OCI-LY3 (cell line): ENCODE data around the gene RNGTT.
"Not testable (repeated sequence)": the region's sequence is repeated elsewhere in the genome, so short reads cannot be mapped to it uniquely, and the experiment has no call there.

Experiments used
- H2AFZ ChIP-seq: fragments of 200-600, 300-600 bp; shearing (Covaris generic); 2 replicates; pipeline ENCODE4 v1.6.0; 2014; ENCODE audit warnings: antibody characterized with exemption, low read depth, low read length
- H3K27ac ChIP-seq: fragments of 200-600, 300-600 bp; sonication (generic); 2 replicates; pipeline ENCODE4 v1.5.1; 2014; ENCODE audit warnings: mild to moderate bottlenecking, low read length, moderate library complexity, mixed read lengths
- H3K27me3 ChIP-seq: fragments of 200-600, 300-600 bp; sonication (generic); 2 replicates; pipeline ENCODE4 v1.6.1; 2014; ENCODE audit warnings: low read depth, low read length, mixed read lengths
- H3K36me3 ChIP-seq: fragments of 200-600, 300-600 bp; sonication (generic); replicated peaks from 2 replicates; pipeline ENCODE3; 2014; ENCODE audit warnings: low read depth, low read length, mixed read lengths
- H3K4me1 ChIP-seq: fragments of 300-600, 200-600 bp; sonication (generic); 2 replicates; pipeline ENCODE4 v1.6.1; 2014; ENCODE audit warnings: low read length, mixed read lengths
- H3K4me2 ChIP-seq: fragments of 200-600, 300-600 bp; sonication (generic); 2 replicates; pipeline ENCODE4 v1.6.1; 2014; ENCODE audit warnings: low read length, mixed read lengths
- H3K4me3 ChIP-seq: fragments of 300-600, 200-600 bp; sonication (generic); 2 replicates; pipeline ENCODE4 v1.5.1; 2014; ENCODE audit warnings: antibody characterized with exemption, mild to moderate bottlenecking, low read length, moderate library complexity
- H3K79me2 ChIP-seq: fragments of 300-600, 200-600 bp; shearing (Covaris generic); 2 replicates; pipeline ENCODE4 v1.6.1; 2014; ENCODE audit warnings: mild to moderate bottlenecking, low read length, mixed read lengths
- H3K9ac ChIP-seq: fragments of 300-600, 200-600 bp; shearing (Covaris generic); 2 replicates; pipeline ENCODE4 v1.6.0; 2014; ENCODE audit warnings: mild to moderate bottlenecking, low read length, moderate library complexity
- H3K9me3 ChIP-seq: fragments of 200-600, 300-600 bp; shearing (Covaris generic); 2 replicates; pipeline ENCODE4 v1.6.1; 2014; ENCODE audit warnings: low read length, mixed read lengths; ENCODE audit not compliant: insufficient read depth
- H4K20me1 ChIP-seq: fragments of 200-600, 300-600 bp; sonication (generic); 2 replicates; pipeline ENCODE4 v1.6.1; 2016; ENCODE audit warnings: low read length, mixed read lengths; ENCODE audit not compliant: insufficient read depth
- EZH2phosphoT487 ChIP-seq: fragments of 200-600 bp; shearing (Covaris generic); IDR thresholded peaks from 2 replicates; pipeline ENCODE4 v1.6.1; 2018; ENCODE audit warnings: antibody characterized with exemption, mixed run types, low read depth
- TF ChIP-seq, protein P1 (sequence below): fragments of 200-600, 300-600 bp; sonication (generic); IDR thresholded peaks from 2 replicates; pipeline ENCODE4 v1.5.1; 2014; ENCODE audit warnings: antibody characterized with exemption, low read length, low read depth

The RNGTT gene

GRCh38 chr6:88953550-88954386, 9.7 kb downstream of the RNGTT start:
- no peak overlapping the region for H3K4me2 ChIP-seq
- no peaks in the 10 kb centered on the region for H3K36me3 ChIP-seq
- no peak for TF ChIP-seq EZH2phosphoT487
- TF ChIP-seq, protein P1, sequence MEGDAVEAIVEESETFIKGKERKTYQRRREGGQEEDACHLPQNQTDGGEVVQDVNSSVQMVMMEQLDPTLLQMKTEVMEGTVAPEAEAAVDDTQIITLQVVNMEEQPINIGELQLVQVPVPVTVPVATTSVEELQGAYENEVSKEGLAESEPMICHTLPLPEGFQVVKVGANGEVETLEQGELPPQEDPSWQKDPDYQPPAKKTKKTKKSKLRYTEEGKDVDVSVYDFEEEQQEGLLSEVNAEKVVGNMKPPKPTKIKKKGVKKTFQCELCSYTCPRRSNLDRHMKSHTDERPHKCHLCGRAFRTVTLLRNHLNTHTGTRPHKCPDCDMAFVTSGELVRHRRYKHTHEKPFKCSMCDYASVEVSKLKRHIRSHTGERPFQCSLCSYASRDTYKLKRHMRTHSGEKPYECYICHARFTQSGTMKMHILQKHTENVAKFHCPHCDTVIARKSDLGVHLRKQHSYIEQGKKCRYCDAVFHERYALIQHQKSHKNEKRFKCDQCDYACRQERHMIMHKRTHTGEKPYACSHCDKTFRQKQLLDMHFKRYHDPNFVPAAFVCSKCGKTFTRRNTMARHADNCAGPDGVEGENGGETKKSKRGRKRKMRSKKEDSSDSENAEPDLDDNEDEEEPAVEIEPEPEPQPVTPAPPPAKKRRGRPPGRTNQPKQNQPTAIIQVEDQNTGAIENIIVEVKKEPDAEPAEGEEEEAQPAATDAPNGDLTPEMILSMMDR, result no peak

DNA sequence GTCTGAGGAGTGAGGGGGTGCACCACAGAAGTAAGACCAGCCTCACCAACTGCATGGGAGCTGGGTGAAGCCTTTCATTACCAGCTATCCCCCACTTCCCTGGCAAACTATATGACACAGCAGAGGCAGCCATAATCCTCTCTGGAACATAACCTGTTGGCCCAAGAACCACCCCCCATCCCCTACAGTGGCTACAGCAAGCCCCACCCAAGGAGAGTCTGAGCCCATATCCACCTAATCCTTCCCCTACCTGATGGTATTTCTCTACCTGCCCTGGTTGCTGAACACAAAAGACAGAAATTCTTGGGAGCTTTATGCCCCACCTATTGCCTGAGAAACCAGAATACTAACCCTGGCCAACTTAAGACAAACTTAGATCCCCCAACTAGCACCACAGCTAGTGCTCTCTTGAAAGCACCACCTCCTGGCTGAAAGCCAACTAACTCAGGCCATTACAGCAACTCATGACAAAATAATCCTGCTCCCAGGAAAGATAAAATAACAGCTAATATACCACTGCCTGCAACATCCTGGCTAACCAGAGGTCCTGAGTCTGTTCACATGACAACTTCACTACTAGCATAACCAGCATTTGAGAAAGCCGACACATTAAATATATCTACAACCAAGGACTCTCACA, 11.2 kb downstream of the RNGTT start:
- Histone ChIP-seq H3K9ac (no peak overlapping the region), H3K27me3 (no peaks in the 10 kb centered on the region), H2AFZ (no peak overlapping the region), H3K4me2 (no peak overlapping the region), H3K4me1 (no peaks in the 10 kb centered on the region), H3K79me2 (peaks cover 55% of the 10 kb centered on the region), H3K36me3 (no peaks in the 10 kb centered on the region), H3K4me3 (no peak overlapping the region), H3K9me3 (0 out of 2 replicates have a peak, but pooled peaks cover 4% of the 10 kb centered on the region), H4K20me1 (0 out of 2 replicates have a peak, but pooled peaks cover 5% of the 10 kb centered on the region), H3K27ac (no peak overlapping the region)
- no peak for TF ChIP-seq EZH2phosphoT487
- TF ChIP-seq, protein P1, result no peak

More at GRCh38 chr6:88953550-88954386, 9.7 kb downstream of the RNGTT start:
- no peak overlapping the region for H3K9ac ChIP-seq
- H3K27ac ChIP-seq, result no peak overlapping the region
- H2AFZ ChIP-seq, result no peak overlapping the region
- H3K79me2 ChIP-seq, result peaks cover 71% of the 10 kb centered on the region
- H3K27me3 ChIP-seq, result no peaks in the 10 kb centered on the region
- H4K20me1 ChIP-seq, result peaks cover 5% of the 10 kb centered on the region; the same call in 1 of the 2 replicates
- 0 out of 2 replicates have a peak, but pooled peaks cover 4% of the 10 kb centered on the region for H3K9me3 ChIP-seq
- no peaks in the 10 kb centered on the region for H3K4me1 ChIP-seq
- no peak overlapping the region for H3K4me3 ChIP-seq

DNA sequence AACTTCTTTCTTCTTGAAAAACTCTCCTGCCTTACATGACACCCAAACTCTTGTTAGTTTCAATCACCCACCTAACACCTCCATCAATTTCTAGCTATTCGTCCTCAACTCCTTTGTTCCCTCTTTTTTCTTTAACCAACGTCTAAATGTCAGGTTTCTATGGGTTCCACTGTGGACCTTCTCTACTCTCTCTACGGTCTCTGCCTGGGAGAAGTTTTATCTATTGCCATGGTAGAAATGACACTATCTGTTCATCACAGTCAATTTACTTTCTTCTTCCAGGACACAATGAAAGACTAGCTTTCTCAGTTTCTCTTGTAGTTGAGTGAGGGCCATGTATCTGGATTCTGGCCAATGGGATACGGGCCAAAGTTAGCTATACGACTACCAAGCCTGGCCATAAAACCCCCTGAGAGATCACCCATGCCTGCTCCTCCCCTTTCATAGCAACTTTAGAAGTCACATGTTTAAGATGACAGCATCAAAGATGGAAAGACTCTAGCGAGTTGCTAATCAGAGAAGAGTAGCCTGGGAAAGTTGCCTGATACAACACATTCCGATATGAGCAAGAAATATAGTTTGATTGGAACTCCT, 17.9 kb downstream of the RNGTT start:
- Histone ChIP-seq H3K4me3 (no peak overlapping the region), H2AFZ (no peak overlapping the region), H3K79me2 (peaks cover 31% of the 10 kb centered on the region), H3K4me1 (no peaks in the 10 kb centered on the region), H3K36me3 (peaks cover 2% of the 10 kb centered on the region), H3K4me2 (no peak overlapping the region), H4K20me1 (0 out of 2 replicates have a peak, but pooled peaks cover 4% of the 10 kb centered on the region), H3K27me3 (no peaks in the 10 kb centered on the region), H3K27ac (no peak overlapping the region), H3K9me3 (no peaks in the 10 kb centered on the region), H3K9ac (no peak overlapping the region)
- TF ChIP-seq, protein P1, result no peak

DNA sequence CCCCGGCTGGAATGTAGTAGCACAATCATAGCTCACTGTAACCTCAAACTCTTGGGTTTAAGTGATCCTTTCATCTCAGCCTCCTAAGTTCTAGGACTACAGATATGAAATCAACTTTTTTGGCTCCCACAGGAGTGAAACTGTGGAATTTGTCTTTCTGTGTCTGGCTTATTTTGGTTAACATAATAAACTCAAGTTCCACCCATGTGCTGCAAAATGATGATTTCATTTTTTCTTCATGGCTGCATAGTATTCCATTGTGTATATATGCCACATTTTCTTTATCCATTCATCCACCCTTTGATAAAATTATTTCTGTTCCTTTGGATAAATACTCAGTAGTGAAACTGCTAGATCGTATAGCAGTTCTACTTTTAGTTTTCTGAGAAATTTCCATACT, 29.9 kb downstream of the RNGTT start:
- no peak overlapping the region for H3K27ac ChIP-seq
- H2AFZ ChIP-seq, result no peak overlapping the region
- no peak overlapping the region for H3K9ac ChIP-seq
- H3K4me2 ChIP-seq, result no peak overlapping the region
- H3K36me3 ChIP-seq, result peaks cover 10% of the 10 kb centered on the region
- H3K4me1 ChIP-seq, result no peaks in the 10 kb centered on the region
- TF ChIP-seq, protein P1, result no peak
- no peak for TF ChIP-seq EZH2phosphoT487
- no peak overlapping the region for H3K4me3 ChIP-seq
- no peaks in the 10 kb centered on the region for H3K27me3 ChIP-seq
- no peaks in the 10 kb centered on the region for H3K79me2 ChIP-seq
- no peaks in the 10 kb centered on the region for H4K20me1 ChIP-seq
- H3K9me3 ChIP-seq, result no peaks in the 10 kb centered on the region

- H3K79me2 ChIP-seq, H4K20me1 ChIP-seq, H3K36me3 ChIP-seq, H3K4me3 ChIP-seq, H3K4me1 ChIP-seq, H2AFZ ChIP-seq, H3K9ac ChIP-seq, H3K27ac ChIP-seq, H3K9me3 ChIP-seq, H3K27me3 ChIP-seq, H3K4me2 ChIP-seq: not testable (repeated sequence)
These were observed 31.4 kb downstream of the RNGTT start for GRCh38 chr6:88932019-88932418.
